HCT116 (cell line): ENCODE results near the gene DRD3. TPM values are rescaled to one million over a fixed set of nuclear protein-coding genes. Genes with fewer than 3 reads are reported as not detected.

Experiments
- ATAC-seq: fragments of 200-7000 bp; cut with Tn5 transposase; 2 replicates; pipeline ENCODE4 v1.9.1; 2020; ENCODE audit warnings: mild to moderate bottlenecking, moderate library complexity
- BruUV-seq: library from RNA; stranded (reverse); fragments of 400-500 nt; replicated peaks from 2 replicates; lab custom pipeline; 2021; lab: Mats Ljungman, UMichigan
- CTCF ChIA-PET: fragments of 300-600 bp; sonication (Branson Sonifier 250); formaldehyde crosslinking; loops from one replicate; lab custom pipeline; 2021; ENCODE audit warnings: antibody characterized with exemption; lab: Charles Lee
- POLR2A ChIA-PET: fragments of 300-600, 350-600 bp; sonication (Branson Sonifier 250); formaldehyde crosslinking; loops from one replicate; lab custom pipeline; 2021; ENCODE audit warnings: antibody characterized with exemption; lab: Charles Lee
- RAD21 ChIA-PET, 2 experiments: fragments of 300-600 bp; sonication (Branson Sonifier 250); formaldehyde crosslinking; loops; one replicate each; lab custom pipeline; 2023; ENCODE audit warnings: low total read pairs in 2 of 2; ENCODE audit not compliant: uncharacterized antibody in 2 of 2, unreplicated experiment in 2 of 2, low non-redundant PET in 1 of 2; lab: Charles Lee
- DNase-seq: peaks from one replicate; pipeline ENCODE4 v3.0.0-alpha.2; 2010; ENCODE audit warnings: low read depth, low spot score
- H2AFZ ChIP-seq: fragments of 200-600 bp; shearing (Covaris generic), sonication (generic); 2 replicates; pipeline ENCODE4 v1.6.1; 2017; ENCODE audit warnings: low read depth, mixed run types, mixed read lengths, antibody characterized with exemption, low read length; ENCODE audit not compliant: poor library complexity, severe bottlenecking
- H3K27ac ChIP-seq: 2 replicates; pipeline ENCODE4 v1.5.1; 2012; ENCODE audit warnings: low read depth, low read length
- H3K27me3 ChIP-seq: fragments of 200-600 bp; sonication (generic); 2 replicates; pipeline ENCODE4 v1.6.1; 2016; ENCODE audit warnings: mixed run types, low read length, mixed read lengths; ENCODE audit not compliant: insufficient read depth
- H3K36me3 ChIP-seq, 2 experiments: fragments of 200-500 bp in 1 of 2; fragments of 200-600 bp in 1 of 2; sonication (Bioruptor generic) in 1 of 2; sonication (generic) in 1 of 2; 2 replicates each; pipeline versions ENCODE4 v1.5.1 to v1.6.1; 2014 to 2016; ENCODE audit warnings: low read length in 2 of 2, inconsistent platforms in 1 of 2, mixed read lengths in 1 of 2, mixed run types in 1 of 2; ENCODE audit not compliant: insufficient read depth in 2 of 2, control insufficient read depth in 1 of 2
- H3K4me1 ChIP-seq, 2 experiments: fragments of 200-600 bp in 1 of 2; sonication (generic) in 1 of 2; 2 replicates each; pipeline versions ENCODE4 v1.5.1 to v1.6.1; 2012 to 2017; ENCODE audit warnings: low read length in 2 of 2, inconsistent platforms in 1 of 2, mild to moderate bottlenecking in 1 of 2, mixed read lengths in 1 of 2, mixed run types in 1 of 2, moderate library complexity in 1 of 2; ENCODE audit not compliant: insufficient read depth in 2 of 2, control insufficient read depth in 1 of 2
- H3K4me2 ChIP-seq: fragments of 200-600 bp; sonication (generic); 2 replicates; pipeline ENCODE4 v1.6.1; 2017; ENCODE audit warnings: mixed run types, low read length, mixed read lengths
- H3K4me3 ChIP-seq, 2 experiments: fragments of 200-600 bp in 1 of 2; sonication (generic) in 1 of 2; replicated peaks in 1 of 2; 2 replicates each; pipeline ENCODE4 v1.5.1; 2011 to 2016; ENCODE audit warnings: low read length in 2 of 2, control low read depth in 1 of 2, low read depth in 1 of 2, mild to moderate bottlenecking in 1 of 2, mixed read lengths in 1 of 2, mixed run types in 1 of 2
- H3K79me2 ChIP-seq: fragments of 200-600 bp; sonication (generic); 2 replicates; pipeline ENCODE4 v1.6.1; 2017; ENCODE audit warnings: mild to moderate bottlenecking, mixed run types, low read length, moderate library complexity, mixed read lengths; ENCODE audit not compliant: insufficient read depth
- H3K9ac ChIP-seq: fragments of 200-600 bp; sonication (generic); 2 replicates; pipeline ENCODE4 v1.6.1; 2016; ENCODE audit warnings: low read length, mixed read lengths
- H3K9me2 ChIP-seq: fragments of 200-600 bp; sonication (generic), shearing (Covaris generic); 2 replicates; pipeline ENCODE4 v1.6.1; 2017; ENCODE audit warnings: mixed run types, mild to moderate bottlenecking, moderate library complexity; ENCODE audit not compliant: insufficient read depth
- H3K9me3 ChIP-seq, 2 experiments: fragments of 200-500 bp in 1 of 2; fragments of 200-600 bp in 1 of 2; sonication (Bioruptor generic) in 1 of 2; sonication (generic) in 1 of 2; 2 replicates each; pipeline ENCODE4 v1.6.1; 2014 to 2017; ENCODE audit warnings: low read length in 2 of 2, mixed read lengths in 2 of 2, inconsistent platforms in 1 of 2, low read depth in 1 of 2, mild to moderate bottlenecking in 1 of 2, mixed run types in 1 of 2, moderate library complexity in 1 of 2; ENCODE audit not compliant: control insufficient read depth in 1 of 2, insufficient read depth in 1 of 2
- H4K20me1 ChIP-seq: fragments of 200-600 bp; sonication (generic), shearing (Covaris generic); 2 replicates; pipeline ENCODE4 v1.6.1; 2017; ENCODE audit warnings: mixed run types, mild to moderate bottlenecking, moderate library complexity; ENCODE audit not compliant: insufficient read depth
- ATF3 ChIP-seq: IDR thresholded peaks from 2 replicates; pipeline ENCODE4 v1.6.1; 2012
- CEBPB ChIP-seq: IDR thresholded peaks from 2 replicates; pipeline ENCODE4 v1.6.1; 2012; ENCODE audit warnings: low read depth
- CTCF ChIP-seq, 3 experiments: fragments of 200-600 bp in 1 of 3; sonication (generic) in 1 of 3; IDR thresholded peaks in 2 of 3; conservative IDR thresholded peaks in 1 of 3; 2 replicates each; pipeline ENCODE4 v1.5.1; 2012 to 2017; ENCODE audit warnings: low read depth in 2 of 3, low read length in 2 of 3, antibody characterized with exemption in 1 of 3, borderline replicate concordance in 1 of 3, control low read depth in 1 of 3, mild to moderate bottlenecking in 1 of 3, mixed read lengths in 1 of 3, mixed run types in 1 of 3, moderate library complexity in 1 of 3; ENCODE audit not compliant: insufficient read depth in 1 of 3
- ELF1 ChIP-seq: IDR thresholded peaks from 2 replicates; pipeline ENCODE4 v1.6.1; 2012; ENCODE audit warnings: low read depth, borderline replicate concordance
- EZH2 ChIP-seq: fragments of 200-600 bp; sonication (generic); IDR thresholded peaks from 2 replicates; pipeline ENCODE4 v1.6.1; 2017; ENCODE audit warnings: antibody characterized with exemption, mixed run types
- FOSL1 ChIP-seq: IDR thresholded peaks from 2 replicates; pipeline ENCODE4 v1.6.1; 2012; ENCODE audit warnings: low read depth
- JUND ChIP-seq: IDR thresholded peaks from 2 replicates; pipeline ENCODE4 v1.6.1; 2012
- MAX ChIP-seq: IDR thresholded peaks from 2 replicates; pipeline ENCODE4 v1.6.1; 2012
- POLR2A ChIP-seq: IDR thresholded peaks from 2 replicates; pipeline ENCODE4 v1.7.0; 2011; ENCODE audit warnings: borderline replicate concordance; ENCODE audit not compliant: insufficient read depth, insufficient read length; ENCODE audit errors: extremely low read depth
- RAD21 ChIP-seq: IDR thresholded peaks from 2 replicates; pipeline ENCODE4 v1.6.1; 2012; ENCODE audit warnings: low read depth, mild to moderate bottlenecking
- SP1 ChIP-seq: IDR thresholded peaks from 2 replicates; pipeline ENCODE4 v1.6.1; 2012; ENCODE audit warnings: low read depth
- TCF7L2 ChIP-seq: IDR thresholded peaks from 2 replicates; pipeline ENCODE4 v1.7.0; 2011; ENCODE audit warnings: borderline replicate concordance, inconsistent platforms; ENCODE audit not compliant: insufficient read depth, insufficient read length; ENCODE audit errors: extremely low read depth
- ZBTB33 ChIP-seq: IDR thresholded peaks from 2 replicates; pipeline ENCODE4 v1.6.1; 2011; ENCODE audit warnings: mild to moderate bottlenecking, low read length, moderate library complexity; ENCODE audit not compliant: insufficient replicate concordance; ENCODE audit errors: extremely low read depth
- ZFX ChIP-seq: fragments of 450-650 bp; IDR thresholded peaks from 2 replicates; pipeline ENCODE4 v1.6.1; 2017
- ZNF274 ChIP-seq: fragments of 200-500 bp; sonication (Bioruptor generic); IDR thresholded peaks from 2 replicates; pipeline ENCODE4 v1.6.1; 2014; ENCODE audit warnings: mild to moderate bottlenecking, low read depth, low read length, inconsistent platforms
- intact Hi-C: fragments of 100-400 bp; cut with micrococcal nuclease; formaldehyde crosslinking; loops from 2 replicates; pipeline ENCODE4 v1.10.0; 2022
- total RNA-seq: library from RNA; stranded (reverse); gene quantifications from one replicate; pipeline ENCODE4 v1.2.1, GENCODE V29; 2021; ENCODE audit not compliant: unreplicated experiment

The DRD3 gene
- total RNA-seq, 1 experiment from 2014 or later, result not detected

- Histone ChIP-seq H3K9ac (no peak overlapping the region), H3K9me2 (peaks cover 6% of the 10 kb centered on the region; the same call in 1 of the 2 replicates), H3K9me3 (no peaks in the 10 kb centered on the region), H3K4me3 (no peak overlapping the region), H3K27ac (no peak overlapping the region), H3K36me3 (no peaks in the 10 kb centered on the region), H3K27me3 (no peaks in the 10 kb centered on the region), H3K79me2 (no peaks in the 10 kb centered on the region), H2AFZ (no peak overlapping the region), H3K4me2 (no peak overlapping the region), H4K20me1 (no peaks in the 10 kb centered on the region), H3K4me1 (no peaks in the 10 kb centered on the region)
- RAD21 ChIA-PET, result no interaction called here
- ATAC-seq, result no peak
- TF ChIP-seq CEBPB, result no peak
- no peak for TF ChIP-seq TCF7L2
- POLR2A ChIA-PET, result no interaction called here
- CTCF ChIA-PET, result no interaction called here
- intact Hi-C loops, result no loop called here
- no peak for DNase-seq
- BruUV-seq, result no TSS peak
These were observed 15.9 kb upstream of the DRD3 start for GRCh38 chr3:114194750-114195149.

GRCh38 chr3:114192136-114192535 is 13.3 kb upstream of the DRD3 start:
- no peak for DNase-seq
- H3K27ac ChIP-seq, result no peak overlapping the region
- H4K20me1 ChIP-seq, result no peaks in the 10 kb centered on the region
- no TSS peak for BruUV-seq
- H3K9me3 ChIP-seq, result no peaks in the 10 kb centered on the region
- H3K79me2 ChIP-seq, result no peaks in the 10 kb centered on the region
- ATAC-seq, result no peak
- H3K9me2 ChIP-seq, result no peaks in the 10 kb centered on the region
- ChIA-PET POLR2A (no interaction called here), CTCF (no interaction called here), RAD21 (no interaction called here)
- H3K4me1 ChIP-seq, result no peaks in the 10 kb centered on the region
- no peak for TF ChIP-seq SP1
- TF ChIP-seq EZH2, result no peak
- no peak for TF ChIP-seq TCF7L2
- no peak for TF ChIP-seq POLR2A
- no peak for TF ChIP-seq JUND
- TF ChIP-seq RAD21, result no peak
- TF ChIP-seq ZFX, result no peak
- TF ChIP-seq MAX, result no peak
- TF ChIP-seq ATF3, result no peak
- no peak for TF ChIP-seq CTCF (IDR thresholded peaks at IDR 0.05 in 2 of 3, conservative IDR thresholded peaks at IDR 0.05 in 1 of 3; ENCODE audit: borderline replicate concordance in 1 of 3, insufficient read depth in 1 of 3, low read depth in 2 of 3, low read length in 2 of 3)
- no peak for TF ChIP-seq ZBTB33
- no peak for TF ChIP-seq ELF1
- no peak for TF ChIP-seq FOSL1
- TF ChIP-seq ZNF274, result no peak
- no peak for TF ChIP-seq CEBPB
- H3K36me3 ChIP-seq, result no peaks in the 10 kb centered on the region
- H3K4me3 ChIP-seq, result no peak overlapping the region
- intact Hi-C loops, result no loop called here
- H2AFZ ChIP-seq, result no peak overlapping the region
- no peak overlapping the region for H3K9ac ChIP-seq
- H3K4me2 ChIP-seq, result no peak overlapping the region
- no peaks in the 10 kb centered on the region for H3K27me3 ChIP-seq
